Lower lobe of right lung (tissue), 2 donors: ENCODE data around the gene PLCD3. TPM values are rescaled to one million over a fixed set of nuclear protein-coding genes. Genes with fewer than 3 reads are reported as not detected.

ENCODE experiments used
- ATAC-seq, 2 donors: fragments of 200-7000 bp; cut with Tn5 transposase; one replicate each; pipeline ENCODE4 v1.9.1; 2020 to 2022; ENCODE audit warnings: mild to moderate bottlenecking in 2 of 2, moderate library complexity in 2 of 2
- DNase-seq: peaks from one replicate; pipeline ENCODE4 v3.0.0-alpha.2; 2020
- H3K27ac ChIP-seq: fragments of 200-600 bp; one replicate; pipeline ENCODE4 v1.8.0; 2022
- H3K27me3 ChIP-seq: fragments of 200-600 bp; one replicate; pipeline ENCODE4 v1.8.0; 2022; ENCODE audit warnings: low read depth
- H3K36me3 ChIP-seq: fragments of 200-600 bp; one replicate; pipeline ENCODE4 v1.8.0; 2022; ENCODE audit warnings: mild to moderate bottlenecking
- H3K4me1 ChIP-seq: fragments of 200-600 bp; one replicate; pipeline ENCODE4 v1.8.0; 2022
- H3K4me3 ChIP-seq: fragments of 200-600 bp; one replicate; pipeline ENCODE4 v1.8.0; 2022; ENCODE audit warnings: mild to moderate bottlenecking
- H3K9me3 ChIP-seq: fragments of 200-600 bp; one replicate; pipeline ENCODE4 v1.8.0; 2022
- CTCF ChIP-seq: fragments of 200-600 bp; IDR thresholded peaks from one replicate; pipeline ENCODE4 v1.8.0; 2022; ENCODE audit warnings: antibody characterized with exemption, mild to moderate bottlenecking
- intact Hi-C: fragments of 100-400 bp; cut with DNase I; formaldehyde crosslinking; loops from one replicate; pipeline ENCODE4 v1.11.0; 2022
- total RNA-seq: library from RNA; stranded (reverse); fragmentation: NEBNext Ultra II Directional; extraction: Animal tissue kit (Norgen Biotek cat#: 25700); gene quantifications from one replicate; pipeline ENCODE4 v1.2.1, GENCODE V29; 2021
- donor health status: DM: no; HTN: yes; CAD: no; lungs with severe emphysema.

The PLCD3 gene
- total RNA-seq, 1 donor from 2014 or later, result 38.3 TPM

- Histone ChIP-seq H3K36me3 (no peaks in the 10 kb centered on the region), H3K27ac (peak overlapping the region; percentile 24), H3K4me3 (no peak overlapping the region), H3K27me3 (no peaks in the 10 kb centered on the region), H3K9me3 (no peaks in the 10 kb centered on the region), H3K4me1 (peaks cover 46% of the 10 kb centered on the region)
- intact Hi-C loops, result no loop called here
- ATAC-seq (no peak), DNase-seq (no peak)
- no peak for TF ChIP-seq CTCF
These were observed 2.2 kb downstream of the PLCD3 start for GRCh38 chr17:45129940-45130680.

GRCh38 chr17:45129426-45129939, 2.8 kb downstream of the PLCD3 start:
- no peak for TF ChIP-seq CTCF
- H3K9me3 ChIP-seq, result no peaks in the 10 kb centered on the region
- DNase-seq (no peak), ATAC-seq (no peak)
- H3K27ac ChIP-seq, result peak overlapping the region; percentile 1
- H3K27me3 ChIP-seq, result no peaks in the 10 kb centered on the region
- H3K4me3 ChIP-seq, result no peak overlapping the region
- intact Hi-C loops, result no loop called here
- no peaks in the 10 kb centered on the region for H3K36me3 ChIP-seq
- peaks cover 52% of the 10 kb centered on the region for H3K4me1 ChIP-seq

- ATAC-seq (no peak), DNase-seq (no peak)
- no peaks in the 10 kb centered on the region for H3K9me3 ChIP-seq
- H3K4me1 ChIP-seq, result peaks cover 57% of the 10 kb centered on the region
- no peaks in the 10 kb centered on the region for H3K36me3 ChIP-seq
- no peaks in the 10 kb centered on the region for H3K27me3 ChIP-seq
- peak overlapping the region; percentile 82 for H3K27ac ChIP-seq
- no peak for TF ChIP-seq CTCF
- intact Hi-C loops, result no loop called here
- no peak overlapping the region for H3K4me3 ChIP-seq
These were observed 3.3 kb downstream of the PLCD3 start for GRCh38 chr17:45128989-45129388.

- peak overlapping the region; percentile 82 for H3K27ac ChIP-seq
- intact Hi-C loops, result no loop called here
- DNase-seq (no peak), ATAC-seq (no peak)
- peaks cover 63% of the 10 kb centered on the region for H3K4me1 ChIP-seq
- H3K9me3 ChIP-seq, result no peaks in the 10 kb centered on the region
- H3K4me3 ChIP-seq, result no peak overlapping the region
- H3K27me3 ChIP-seq, result no peaks in the 10 kb centered on the region
- no peak for TF ChIP-seq CTCF
- no peaks in the 10 kb centered on the region for H3K36me3 ChIP-seq
These were observed 4.0 kb downstream of the PLCD3 start for GRCh38 chr17:45128331-45128730.

GRCh38 chr17:45127548-45128300, 4.6 kb downstream of the PLCD3 start:
- intact Hi-C loops, result no loop called here
- Histone ChIP-seq H3K27ac (peak overlapping the region; percentile 82), H3K36me3 (no peaks in the 10 kb centered on the region), H3K27me3 (no peaks in the 10 kb centered on the region), H3K4me1 (peaks cover 69% of the 10 kb centered on the region), H3K9me3 (no peaks in the 10 kb centered on the region), H3K4me3 (no peak overlapping the region)
- DNase-seq (peak; percentile 74), ATAC-seq (peak; percentile 5 to 20)
- TF ChIP-seq CTCF, result no peak
